NB4 (cell line): ENCODE measurements around the gene IL25.

Source experiments
- CTCF ChIP-seq: IDR thresholded peaks from one replicate; pipeline ENCODE4 v1.5.1; 2012; ENCODE audit warnings: low read depth, low read length
- MAX ChIP-seq: IDR thresholded peaks from 2 replicates; pipeline ENCODE4 v1.6.1; 2011; ENCODE audit warnings: low read depth, low read length
- MYC ChIP-seq: IDR thresholded peaks from 2 replicates; pipeline ENCODE4 v1.6.1; 2011; ENCODE audit warnings: low read depth, low read length
- POLR2A ChIP-seq: IDR thresholded peaks from 2 replicates; pipeline ENCODE4 v1.6.1; 2011; ENCODE audit warnings: mild to moderate bottlenecking; ENCODE audit not compliant: insufficient read length; ENCODE audit errors: extremely low read depth

- TF ChIP-seq CTCF (no peak), POLR2A (no peak), MAX (no peak), MYC (no peak)
Observed at GRCh38 chr14:23345987-23346692, 26.5 kb upstream of the IL25 start.
